HEK293 (cell line): Measurements from ENCODE around the gene TMEM171.

Source experiments
- CTCF ChIA-PET: fragments of 350-600 bp; formaldehyde crosslinking; extraction: SDS; loops from one replicate; lab custom pipeline; 2021; ENCODE audit warnings: antibody characterized with exemption; lab: Yijun Ruan, JAX
- POLR2A ChIA-PET: fragments of 300-600 bp; formaldehyde crosslinking; extraction: SDS; loops from one replicate; lab custom pipeline; 2020; ENCODE audit warnings: antibody characterized with exemption, inconsistent platforms; lab: Yijun Ruan, JAX
- H3K27ac ChIP-seq: fragments of 200-500 bp; sonication (Bioruptor generic); 2 replicates; pipeline ENCODE4 v1.5.1; 2014; ENCODE audit warnings: low read depth, low read length, control low read depth, inconsistent platforms; ENCODE audit errors: extremely low read depth
- H3K36me3 ChIP-seq, 2 experiments: fragments of 200-500 bp in 1 of 2; sonication (Bioruptor generic) in 1 of 2; 1 replicate in 1 of 2; 2 replicates in 1 of 2; pipeline ENCODE4 v1.5.1; 2014 to 2017; ENCODE audit warnings: inconsistent platforms in 2 of 2, low read length in 2 of 2; ENCODE audit not compliant: control insufficient read depth in 2 of 2, insufficient read depth in 1 of 2
- H3K4me1 ChIP-seq: fragments of 200-500 bp; sonication (Bioruptor generic); 2 replicates; pipeline ENCODE4 v1.5.1; 2014; ENCODE audit warnings: mild to moderate bottlenecking, low read length, inconsistent platforms; ENCODE audit not compliant: control insufficient read depth, insufficient read depth
- H3K4me3 ChIP-seq: 2 replicates; pipeline ENCODE4 v1.5.1; 2011; ENCODE audit warnings: low read depth, mild to moderate bottlenecking, control low read depth, low read length, moderate library complexity
- H3K9me3 ChIP-seq: fragments of 200-500 bp; sonication (Bioruptor generic); 2 replicates; pipeline ENCODE4 v1.5.1; 2014; ENCODE audit warnings: low read depth, low read length, inconsistent platforms; ENCODE audit not compliant: control insufficient read depth, insufficient read depth
- INSM2 ChIP-seq: fragments of 450-650 bp; formaldehyde crosslinking; IDR thresholded peaks from 2 replicates; pipeline ENCODE4 v1.5.1; 2016; ENCODE audit warnings: missing biosample characterization, missing genetic modification characterization
- PRDM6 ChIP-seq: fragments of 450-650 bp; formaldehyde crosslinking; IDR thresholded peaks from 2 replicates; pipeline ENCODE4 v1.5.1; 2017; ENCODE audit warnings: missing biosample characterization, missing genetic modification characterization
- SCRT2 ChIP-seq: fragments of 450-650 bp; formaldehyde crosslinking; IDR thresholded peaks from 2 replicates; pipeline ENCODE4 v1.5.1; 2016; ENCODE audit warnings: missing biosample characterization, missing genetic modification characterization
- ZNF302 ChIP-seq: fragments of 450-650 bp; formaldehyde crosslinking; IDR thresholded peaks from 2 replicates; pipeline ENCODE4 v1.5.1; 2016; ENCODE audit warnings: missing biosample characterization, missing genetic modification characterization, low read depth
- ZNF350 ChIP-seq: fragments of 450-650 bp; formaldehyde crosslinking; IDR thresholded peaks from 2 replicates; pipeline ENCODE4 v1.5.0; 2017; ENCODE audit warnings: missing biosample characterization, mild to moderate bottlenecking, missing genetic modification characterization
- ZNF555 ChIP-seq: fragments of 450-650 bp; formaldehyde crosslinking; conservative IDR thresholded peaks from 2 replicates; pipeline ENCODE4 v1.5.1; 2017; ENCODE audit warnings: missing biosample characterization, mild to moderate bottlenecking, missing genetic modification characterization, inconsistent platforms
- ZNF596 ChIP-seq: fragments of 450-650 bp; IDR thresholded peaks from 2 replicates; pipeline ENCODE4 v1.5.0; 2018; ENCODE audit warnings: missing biosample characterization, mild to moderate bottlenecking, missing genetic modification characterization, moderate library complexity
- ZNF623 ChIP-seq: fragments of 450-650 bp; formaldehyde crosslinking; IDR thresholded peaks from 2 replicates; pipeline ENCODE4 v1.5.1; 2016; ENCODE audit warnings: missing biosample characterization, missing genetic modification characterization
- ZNF704 ChIP-seq: fragments of 450-650 bp; formaldehyde crosslinking; IDR thresholded peaks from 2 replicates; pipeline ENCODE4 v1.5.1; 2016; ENCODE audit warnings: missing biosample characterization, missing genetic modification characterization

Gene TMEM171

GRCh38 chr5:73115399-73116051 lies 4.8 kb upstream of the TMEM171 start:
- ChIA-PET POLR2A (interaction anchor here (0.5 kb wide), 1 partner anchor 456 kb away, joined by 4 read pairs; no protein-coding TSS in a partner anchor), CTCF (no interaction called here)
- Histone ChIP-seq H3K27ac (no peak overlapping the region), H3K4me3 (no peak overlapping the region), H3K36me3 (no peaks in the 10 kb centered on the region), H3K9me3 (no peaks in the 10 kb centered on the region), H3K4me1 (no peaks in the 10 kb centered on the region)
- TF ChIP-seq ZNF596 (tag by site-specific recombination) (no peak), ZNF555 (tag by site-specific recombination) (no peak), SCRT2 (0 out of 2 replicates have a peak, but pooled peaks have one; percentile 1), INSM2 (tag by site-specific recombination) (no peak), ZNF704 (tag by site-specific recombination) (no peak), ZNF302 (tag by site-specific recombination) (no peak), ZNF350 (tag by site-specific recombination) (no peak)

GRCh38 chr5:73116506-73116905 lies 3.9 kb upstream of the TMEM171 start:
- H3K9me3 ChIP-seq = no peaks in the 10 kb centered on the region
- no peaks in the 10 kb centered on the region for H3K36me3 ChIP-seq
- no peaks in the 10 kb centered on the region; the same call in 1 of the 2 replicates for H3K4me1 ChIP-seq
- POLR2A ChIA-PET = no interaction called here
- no peak for TF ChIP-seq ZNF704 (tag by site-specific recombination)
- H3K27ac ChIP-seq = no peak overlapping the region
- CTCF ChIA-PET = interaction anchor here (1.1 to 1.4 kb wide), 2 partner anchors 18 to 99 kb away, joined by 3 read pairs; no protein-coding TSS in a partner anchor
- no peak overlapping the region for H3K4me3 ChIP-seq

- CTCF ChIA-PET = interaction anchor here (1.1 to 1.4 kb wide), 2 partner anchors 17 to 99 kb away, joined by 3 read pairs; no protein-coding TSS in a partner anchor
- Histone ChIP-seq H3K4me3 (no peak overlapping the region), H3K9me3 (no peaks in the 10 kb centered on the region), H3K36me3 (no peaks in the 10 kb centered on the region)
- TF ChIP-seq PRDM6 (no peak), ZNF623 (tag by site-specific recombination) (peak; percentile 92)
- TF ChIP-seq, all 188 proteins: peak for 1
- H3K4me1 ChIP-seq = no peaks in the 10 kb centered on the region; the same call in 1 of the 2 replicates
- H3K27ac ChIP-seq = no peak overlapping the region
- POLR2A ChIA-PET = no interaction called here
Observed at GRCh38 chr5:73117088-73117740, 3.2 kb upstream of the TMEM171 start.
